ENCODE data around the gene PCK2. TPM values are rescaled to one million over a fixed set of nuclear protein-coding genes. Genes with fewer than 3 reads are reported as not detected.

PCK2 gene
- 26.8 and 35.3 TPM in 2 replicates for total RNA-seq

DNA sequence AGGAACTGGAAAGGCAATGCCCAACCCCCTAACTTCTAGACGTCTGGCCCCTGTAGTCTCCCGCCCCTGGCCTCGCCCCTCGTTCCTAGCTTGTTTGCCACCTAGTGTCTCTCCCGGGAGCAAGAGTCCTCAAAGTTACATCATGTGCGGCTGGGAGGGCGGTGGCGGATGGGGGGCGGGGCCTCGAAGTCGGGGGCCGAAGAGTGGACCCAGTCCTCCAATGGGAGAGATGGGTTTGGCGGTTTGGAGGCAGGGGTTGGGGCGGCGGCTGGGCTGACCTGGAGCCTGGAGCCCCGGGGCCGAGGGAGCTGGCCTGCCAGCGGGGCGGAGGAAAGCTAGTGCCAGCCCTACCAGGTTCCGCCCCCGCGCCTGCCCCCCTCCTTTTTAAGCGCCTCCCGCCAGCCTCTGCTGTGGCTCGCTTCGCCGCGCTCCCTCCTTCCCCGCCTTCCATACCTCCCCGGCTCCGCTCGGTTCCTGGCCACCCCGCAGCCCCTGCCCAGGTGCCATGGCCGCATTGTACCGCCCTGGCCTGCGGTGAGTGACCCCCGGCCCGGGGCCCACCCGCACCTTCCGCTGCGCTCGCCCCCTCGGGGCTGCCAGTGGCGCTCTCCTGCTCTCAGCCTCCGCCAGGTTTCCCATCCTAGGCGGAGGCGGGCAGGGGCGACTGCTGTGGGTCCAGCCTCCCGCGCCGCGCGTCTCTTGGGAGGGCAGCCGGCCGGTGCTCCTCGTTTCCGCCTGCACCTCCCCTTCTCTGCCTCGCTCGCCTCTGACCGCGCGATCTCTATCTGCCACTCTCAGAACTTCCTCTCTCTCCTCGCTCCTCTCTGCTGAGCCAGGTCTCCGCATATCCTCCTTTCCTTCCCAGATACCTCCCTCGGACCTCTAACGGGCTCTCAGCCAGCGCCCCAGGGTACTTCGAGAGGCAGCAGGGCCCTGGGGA, at the start of gene PCK2:
TSS of gene PCK2 (plus strand) at position 411 of the 940 bp plus-strand sequence. CDS start at position 506, 95 bp downstream.

DNA sequence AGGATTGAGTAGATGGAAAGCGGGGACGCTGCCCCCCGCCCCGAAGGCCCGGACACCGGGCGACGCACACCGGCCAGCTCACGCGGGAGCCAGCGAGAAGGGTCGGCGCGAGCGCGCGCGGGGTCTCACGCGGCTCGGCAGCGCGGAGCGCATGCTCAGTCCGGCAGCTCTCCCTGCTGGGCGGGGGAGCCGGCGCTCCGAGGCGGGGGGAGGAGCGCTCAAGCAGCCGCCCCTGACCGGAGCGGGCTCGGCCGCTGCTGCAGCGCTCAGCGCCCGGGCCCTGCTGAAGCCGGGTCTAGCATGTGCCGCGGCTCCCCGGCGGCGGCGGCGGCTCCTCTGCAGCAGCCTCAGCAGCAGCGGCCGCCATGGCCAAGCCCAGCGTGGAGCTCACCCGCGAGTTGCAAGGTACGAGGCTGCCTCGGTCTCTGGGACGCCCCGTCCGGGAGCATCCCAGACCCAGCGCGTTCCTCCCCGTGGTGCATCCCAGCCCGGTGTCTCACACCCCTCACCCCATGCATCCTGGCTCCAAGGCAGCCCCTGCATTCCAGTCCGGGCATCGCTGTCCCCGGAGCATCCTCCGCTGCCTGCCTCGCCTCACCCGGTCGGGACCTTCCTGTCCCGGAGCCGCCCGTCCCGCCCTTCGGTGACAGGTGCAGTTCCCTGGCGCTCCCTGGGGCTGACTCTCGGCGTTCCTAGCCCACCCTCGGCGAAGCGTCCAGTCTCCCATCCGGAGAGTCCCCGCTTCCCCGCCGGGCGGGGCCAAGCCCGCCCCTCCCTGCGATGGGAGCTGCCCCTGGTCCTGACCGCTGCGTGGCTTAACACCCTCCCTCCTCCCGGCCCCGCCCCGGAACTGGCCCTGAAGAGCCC, 42.1 kb upstream of the PCK2 start, which contains the start of gene CARMIL3:
TSS of gene CARMIL3 (plus strand) at position 221 of the 867 bp plus-strand sequence. CDS start at position 366, 145 bp downstream.

GRCh38 chr14:24071144-24071697, 22.9 kb upstream of the PCK2 start, which contains the start of gene CPNE6:
Gene CPNE6, plus strand, starts transcription at chr14:24071562. Its CDS starts 1,375 bp downstream, at chr14:24072937.

GRCh38 chr14:24114532-24115421, 20.7 kb downstream of the PCK2 start, which contains the start of the genes DCAF11 and NRL:
Gene DCAF11, plus strand, starts transcription at chr14:24114777. Its CDS starts 818 bp downstream, at chr14:24115595.
Gene NRL, minus strand, starts transcription at chr14:24114949. Its CDS starts 32,101 bp downstream, at chr14:24082848.

DNA sequence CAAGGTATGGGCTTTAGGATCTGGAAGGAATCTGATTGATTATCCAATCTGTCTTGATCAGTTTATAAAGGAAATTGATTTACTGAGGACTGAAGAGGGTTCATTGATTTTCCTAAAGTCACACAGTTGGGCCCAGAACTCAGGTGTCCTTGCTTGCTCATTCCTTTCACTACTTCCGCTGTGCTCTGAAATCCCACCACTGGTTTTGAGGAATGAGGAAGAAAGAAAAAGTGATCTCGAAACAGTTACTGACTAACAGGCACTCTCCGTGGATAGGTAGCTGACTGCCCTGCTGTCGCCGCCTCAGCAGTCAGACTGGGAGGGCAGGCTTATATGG, 36.2 kb downstream of the PCK2 start, which contains the start of gene FITM1:
TSS of gene FITM1 (plus strand) at position 280 of the 337 bp plus-strand sequence. CDS start 905 bp downstream, outside the sequence.

DNA sequence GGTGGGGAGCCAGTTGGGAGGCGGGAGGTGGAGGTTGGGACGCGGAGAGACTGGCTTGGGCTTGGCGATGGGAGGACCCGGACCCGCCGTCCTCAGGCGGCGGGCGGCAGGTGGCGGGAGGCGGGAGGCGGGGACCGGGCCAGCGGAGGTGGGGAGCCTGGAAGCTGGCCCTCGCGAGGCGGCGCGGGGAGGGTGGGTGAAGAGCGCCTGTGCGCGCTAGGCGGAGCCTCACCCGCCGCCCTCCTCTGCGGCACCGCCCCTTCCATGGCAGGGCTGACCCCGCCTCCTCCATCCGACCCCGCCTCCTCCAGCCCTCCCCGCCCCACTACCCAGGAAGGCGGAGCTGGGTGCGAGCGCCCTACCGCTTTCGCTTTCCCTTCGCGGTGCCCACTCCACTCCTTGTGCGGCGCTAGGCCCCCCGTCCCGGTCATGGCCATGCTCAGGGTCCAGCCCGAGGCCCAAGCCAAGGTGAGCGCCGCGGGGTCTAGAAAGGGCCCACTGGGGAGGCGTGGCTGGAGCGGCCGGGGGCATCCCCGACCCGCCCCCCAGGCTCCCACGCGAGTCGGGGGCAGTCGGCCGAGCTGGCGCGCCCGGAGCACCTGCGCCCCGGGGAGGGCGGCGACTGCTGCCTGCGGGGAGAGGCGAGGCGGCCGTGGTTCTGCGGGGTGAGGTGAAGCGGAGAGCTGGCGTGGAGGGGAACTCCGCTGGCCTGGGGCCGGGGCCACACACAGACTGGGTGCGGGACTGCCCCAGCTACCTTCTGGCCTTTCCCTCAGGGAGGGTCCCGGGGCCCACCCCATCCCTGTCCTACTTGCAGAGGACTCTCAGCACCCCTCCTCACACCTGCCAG, 41.9 kb downstream of the PCK2 start, which contains the start of gene PSME1:
TSS of gene PSME1 (plus strand) at position 361 of the 850 bp plus-strand sequence. CDS start at position 430, 69 bp downstream.

GRCh38 chr14:24141097-24141880, 47.2 kb downstream of the PCK2 start, which contains the start of gene EMC9:
Gene EMC9, minus strand, starts transcription at chr14:24141591. Its CDS starts 287 bp downstream, at chr14:24141304.

DNA sequence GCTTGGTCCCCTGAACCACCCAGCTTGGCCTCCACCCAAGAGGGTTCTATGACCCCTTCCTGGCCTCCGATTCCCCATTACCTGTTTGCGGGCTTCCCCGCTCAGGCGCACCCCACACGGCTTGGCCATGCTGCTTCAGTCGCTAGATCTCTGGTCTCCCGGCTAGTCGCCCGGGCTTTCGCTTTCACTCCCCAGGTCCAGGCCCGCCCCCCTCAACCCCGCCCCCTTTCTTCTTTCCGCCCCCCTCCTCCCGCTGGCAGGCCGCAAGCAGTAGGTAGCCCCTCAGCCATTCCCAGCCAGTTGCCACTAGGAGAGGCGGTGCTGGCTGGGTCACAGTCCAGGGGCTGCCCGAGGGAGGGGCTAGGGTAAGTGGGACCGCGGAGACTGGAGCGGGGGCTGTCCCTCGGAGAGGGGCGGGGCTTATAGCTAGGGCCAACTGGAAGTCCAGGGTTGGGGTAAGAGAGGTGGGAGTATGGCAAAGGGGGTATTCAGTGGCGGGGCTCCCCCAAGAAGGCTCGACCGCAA, 52.4 kb downstream of the PCK2 start, which contains the start of gene PSME2:
TSS of gene PSME2 (minus strand) at position 158 of the 525 bp plus-strand sequence. CDS start at position 129, 29 bp downstream.

DNA sequence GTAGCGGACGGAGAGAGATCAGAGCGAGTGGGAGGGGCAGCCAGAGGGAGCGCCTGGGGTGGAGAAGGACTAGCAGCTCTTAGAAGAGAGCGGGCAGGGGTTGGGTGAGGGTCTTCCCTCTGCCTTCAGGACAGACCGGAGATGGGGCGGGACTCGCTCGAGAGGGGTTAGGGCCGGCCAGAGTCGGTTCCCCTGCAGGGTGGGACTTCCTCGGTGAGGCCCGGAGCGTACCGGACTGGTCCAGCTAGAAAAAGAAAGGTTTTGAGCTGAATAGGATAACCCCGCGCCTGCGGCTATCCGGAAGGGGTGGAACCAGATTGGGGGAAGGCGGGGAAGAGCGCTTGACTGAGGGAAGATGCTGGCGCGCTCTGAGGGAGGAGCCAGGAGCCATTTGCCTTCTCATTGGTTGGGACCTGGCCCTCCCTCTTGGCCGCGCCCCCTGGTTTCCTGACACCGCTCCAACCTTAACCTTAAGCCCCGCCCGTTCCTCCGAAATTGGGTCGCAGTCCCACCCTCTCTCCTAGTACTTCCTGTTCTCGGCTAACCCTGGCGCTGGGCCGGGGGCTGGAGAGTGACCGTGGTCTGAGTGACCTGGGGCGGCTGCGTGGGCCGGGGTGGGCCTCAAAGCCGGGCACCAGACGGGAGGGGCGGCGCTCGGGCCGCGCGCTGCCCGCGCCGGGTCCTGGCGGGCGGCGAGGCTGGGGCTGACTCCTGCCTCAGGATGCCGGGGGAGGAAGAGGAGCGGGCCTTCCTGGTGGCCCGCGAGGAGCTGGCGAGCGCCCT, 53.1 kb downstream of the PCK2 start, which contains the start of gene RNF31:
TSS of gene RNF31 (plus strand) at position 521 of the 783 bp plus-strand sequence. CDS start at position 722, 201 bp downstream.

Other genes with a start within 250 kb of the PCK2 start
- 41.7 and 45.9 TPM in 2 replicates for gene DHRS4, start 140.5 kb upstream of the PCK2 start, total RNA-seq
- 8.4 and 11.5 TPM in 2 replicates for gene DHRS4L2, start 105.4 kb upstream of the PCK2 start, total RNA-seq
- 0.17 TPM in 1 of 2 replicates, not detected in the other for gene CARMIL3, start 42.3 kb upstream of the PCK2 start, total RNA-seq
- gene CPNE6, start 22.7 kb upstream of the PCK2 start, total RNA-seq = not detected in 2 replicates
- gene DCAF11, start 20.5 kb downstream of the PCK2 start, total RNA-seq = 50.9 and 56.8 TPM in 2 replicates
- gene NRL, start 20.6 kb downstream of the PCK2 start, total RNA-seq = 0.65 and 0.96 TPM in 2 replicates
- 0.20 TPM in 2 replicates for gene FITM1, start 36.3 kb downstream of the PCK2 start, total RNA-seq
- gene PSME1, start 41.9 kb downstream of the PCK2 start, total RNA-seq = 87.2 and 96.2 TPM in 2 replicates
- 11.4 and 14.0 TPM in 2 replicates for gene EMC9, start 47.3 kb downstream of the PCK2 start, total RNA-seq
- gene PSME2, start 52.3 kb downstream of the PCK2 start, total RNA-seq = 58.8 and 64.5 TPM in 2 replicates
- 26.7 and 35.1 TPM in 2 replicates for gene RNF31, start 53.2 kb downstream of the PCK2 start, total RNA-seq
- 54.0 and 57.1 TPM in 2 replicates for gene IRF9, start 67.0 kb downstream of the PCK2 start, total RNA-seq
- gene REC8, start 77.8 kb downstream of the PCK2 start, total RNA-seq = 0.65 and 1.2 TPM in 2 replicates
- 42.3 and 84.2 TPM in 2 replicates for gene IPO4, start 94.5 kb downstream of the PCK2 start, total RNA-seq
- 102 and 113 TPM in 2 replicates for gene TM9SF1, start 101.1 kb downstream of the PCK2 start, total RNA-seq
- 0.07 and 0.53 TPM in 2 replicates for gene TSSK4, start 111.4 kb downstream of the PCK2 start, total RNA-seq
- 21.8 and 24.1 TPM in 2 replicates for gene CHMP4A, start 119.2 kb downstream of the PCK2 start, total RNA-seq
- gene MDP1, start 121.8 kb downstream of the PCK2 start, total RNA-seq = 14.8 and 15.4 TPM in 2 replicates
- gene NEDD8, start 138.1 kb downstream of the PCK2 start, total RNA-seq = 122 and 125 TPM in 2 replicates
- gene GMPR2, start 138.6 kb downstream of the PCK2 start, total RNA-seq = 88.9 and 107 TPM in 2 replicates
- 55.0 and 55.8 TPM in 2 replicates for gene TINF2, start 148.3 kb downstream of the PCK2 start, total RNA-seq
- 0.65 and 1.5 TPM in 2 replicates for gene TGM1, start 168.9 kb downstream of the PCK2 start, total RNA-seq
- gene RABGGTA, start 177.3 kb downstream of the PCK2 start, total RNA-seq = 22.6 and 33.2 TPM in 2 replicates
- gene DHRS1, start 205.5 kb downstream of the PCK2 start, total RNA-seq = 12.9 and 29.0 TPM in 2 replicates
- gene NOP9, start 205.5 kb downstream of the PCK2 start, total RNA-seq = 21.2 and 28.0 TPM in 2 replicates
- gene CIDEB, start 213.7 kb downstream of the PCK2 start, total RNA-seq = 1.6 and 2.3 TPM in 2 replicates
- 3.0 and 4.8 TPM in 2 replicates for gene LTB4R2, start 215.8 kb downstream of the PCK2 start, total RNA-seq
- 1.9 and 2.7 TPM in 2 replicates for gene LTB4R, start 217.2 kb downstream of the PCK2 start, total RNA-seq
- gene ADCY4, start 240.8 kb downstream of the PCK2 start, total RNA-seq = 3.3 and 4.9 TPM in 2 replicates
- 0.26 TPM in 1 of 2 replicates, not detected in the other for gene RIPK3, start 245.7 kb downstream of the PCK2 start, total RNA-seq

All from smooth muscle cell of the pulmonary artery (primary cell).